Loucy (cell line): Measurements from ENCODE around the gene ARNT2.

Experiments
- CTCF ChIP-seq: fragments of 200-600 bp; sonication (generic); conservative IDR thresholded peaks from 2 replicates; pipeline ENCODE4 v1.5.1; 2014; ENCODE audit warnings: mild to moderate bottlenecking, antibody characterized with exemption, low read length
- EZH2phosphoT487 ChIP-seq: fragments of 200-600 bp; IDR thresholded peaks from 2 replicates; pipeline ENCODE4 v1.6.1; 2018; ENCODE audit warnings: antibody characterized with exemption, mild to moderate bottlenecking, moderate library complexity, borderline replicate concordance

- TF ChIP-seq CTCF (no peak), EZH2phosphoT487 (no peak)
Measured at GRCh38 chr15:80449825-80450224, 45.6 kb downstream of the ARNT2 start.
